Neuronal stem cell (in vitro differentiated cells): Measurements from ENCODE around the gene IGFL4.

Experiments
- DNase-seq: peaks from one replicate; pipeline ENCODE4 v3.0.0-alpha.2; 2013; ENCODE audit warnings: low spot score
- H2AFZ ChIP-seq: one replicate; pipeline ENCODE4 v1.6.1; 2013; ENCODE audit warnings: mild to moderate bottlenecking, low read length, inconsistent platforms
- H2AK5ac ChIP-seq: 2 replicates; pipeline ENCODE4 v1.6.1; 2013; ENCODE audit warnings: low read depth, mild to moderate bottlenecking, inconsistent platforms, low read length, moderate library complexity, mixed read lengths
- H2BK120ac ChIP-seq: 2 replicates; pipeline ENCODE4 v1.6.1; 2013; ENCODE audit warnings: low read depth, mild to moderate bottlenecking, inconsistent platforms, low read length, moderate library complexity, mixed read lengths
- H2BK12ac ChIP-seq: one replicate; pipeline ENCODE4 v1.6.1; 2013; ENCODE audit warnings: low read length, inconsistent platforms
- H2BK15ac ChIP-seq: 2 replicates; pipeline ENCODE4 v1.6.1; 2013; ENCODE audit warnings: mild to moderate bottlenecking, low read length, inconsistent platforms, mixed read lengths
- H2BK5ac ChIP-seq: one replicate; pipeline ENCODE4 v1.6.1; 2013; ENCODE audit warnings: inconsistent platforms, mild to moderate bottlenecking, low read length, moderate library complexity
- H3K14ac ChIP-seq: one replicate; pipeline ENCODE4 v1.6.1; 2013; ENCODE audit warnings: low read length, inconsistent platforms
- H3K18ac ChIP-seq: 2 replicates; pipeline ENCODE4 v1.6.1; 2013; ENCODE audit warnings: low read length, inconsistent platforms
- H3K23ac ChIP-seq: 2 replicates; pipeline ENCODE4 v1.6.1; 2013; ENCODE audit warnings: low read depth, mild to moderate bottlenecking, mixed read lengths, low read length, inconsistent platforms; ENCODE audit not compliant: poor library complexity
- H3K27ac ChIP-seq: replicated peaks from 3 replicates; pipeline ENCODE4 v1.5.1; 2013; ENCODE audit warnings: low read length, inconsistent platforms
- H3K27me3 ChIP-seq, 3 experiments: 2 replicates each; pipeline ENCODE4 v1.6.1; 2013; ENCODE audit warnings: low read length in 3 of 3, mild to moderate bottlenecking in 2 of 3, inconsistent platforms in 1 of 3, low read depth in 1 of 3, mixed read lengths in 1 of 3, moderate library complexity in 1 of 3; ENCODE audit not compliant: control insufficient read depth in 3 of 3, insufficient read depth in 3 of 3
- H3K36me3 ChIP-seq, 2 donors: replicated peaks in 1 of 2; 2 replicates each; pipeline ENCODE4 v1.6.1; 2013; ENCODE audit warnings: low read length in 2 of 2; ENCODE audit not compliant: control insufficient read depth in 2 of 2, insufficient read depth in 2 of 2
- H3K4ac ChIP-seq: 2 replicates; pipeline ENCODE4 v1.6.1; 2013; ENCODE audit warnings: inconsistent platforms, mild to moderate bottlenecking, low read length, moderate library complexity
- H3K4me1 ChIP-seq, 2 donors: 1 replicate in 1 of 2; 2 replicates in 1 of 2; pipeline ENCODE4 v1.6.1; 2013; ENCODE audit warnings: low read length in 2 of 2, low read depth in 1 of 2; ENCODE audit not compliant: control insufficient read depth in 2 of 2, insufficient read depth in 1 of 2
- H3K4me2 ChIP-seq: one replicate; pipeline ENCODE4 v1.6.1; 2013; ENCODE audit warnings: mild to moderate bottlenecking, low read length, inconsistent platforms; ENCODE audit not compliant: insufficient read depth, poor library complexity, severe bottlenecking
- H3K4me3 ChIP-seq, 2 donors: 2 replicates each; pipeline ENCODE4 v1.5.1; 2013; ENCODE audit warnings: low read length in 2 of 2, mild to moderate bottlenecking in 2 of 2, inconsistent platforms in 1 of 2, moderate library complexity in 1 of 2
- H3K79me1 ChIP-seq: one replicate; pipeline ENCODE4 v1.6.1; 2013; ENCODE audit warnings: low read depth, mild to moderate bottlenecking, inconsistent platforms, low read length, moderate library complexity
- H3K9ac ChIP-seq: one replicate; pipeline ENCODE4 v1.6.1; 2013; ENCODE audit warnings: mild to moderate bottlenecking, low read depth, low read length, inconsistent platforms; ENCODE audit not compliant: poor library complexity
- H3K9me3 ChIP-seq, 2 donors: replicated peaks in 1 of 2; 2 replicates each; pipeline versions ENCODE3 to v1.6.1; 2013; ENCODE audit warnings: low read length in 2 of 2, mild to moderate bottlenecking in 2 of 2, inconsistent platforms in 1 of 2, low read depth in 1 of 2, mixed read lengths in 1 of 2, moderate library complexity in 1 of 2; ENCODE audit not compliant: control insufficient read depth in 2 of 2, insufficient read depth in 1 of 2
- H4K8ac ChIP-seq: one replicate; pipeline ENCODE4 v1.6.1; 2013; ENCODE audit warnings: low read depth, mild to moderate bottlenecking, inconsistent platforms, low read length, moderate library complexity
- H4K91ac ChIP-seq: one replicate; pipeline ENCODE4 v1.6.1; 2013; ENCODE audit warnings: low read length, low read depth, mild to moderate bottlenecking, inconsistent platforms; ENCODE audit not compliant: poor library complexity
- WGBS, 2 donors: extraction: QIAGEN DNeasy Blood & Tissue Kit; methylation state at CpG; one replicate each; pipeline ENCODE4 v1.1.7; 2013; ENCODE audit warnings: missing lambda C conversion rate in 2 of 2, mixed read lengths in 1 of 2; ENCODE audit not compliant: insufficient read length in 2 of 2, insufficient replicate concordance in 1 of 2; ENCODE audit errors: extremely low coverage in 2 of 2; 5-methylcytosine and 5-hydroxymethylcytosine counted together
- small RNA-seq: library from polyadenylated mRNA; stranded (forward); fragments of <200 nt; extraction: miRNeasy Mini kit (QIAGEN cat#:217004); gene quantifications from one replicate; pipeline ENCODE3, GENCODE V24; 2013; ENCODE audit not compliant: insufficient read depth

IGFL4 gene

DNA sequence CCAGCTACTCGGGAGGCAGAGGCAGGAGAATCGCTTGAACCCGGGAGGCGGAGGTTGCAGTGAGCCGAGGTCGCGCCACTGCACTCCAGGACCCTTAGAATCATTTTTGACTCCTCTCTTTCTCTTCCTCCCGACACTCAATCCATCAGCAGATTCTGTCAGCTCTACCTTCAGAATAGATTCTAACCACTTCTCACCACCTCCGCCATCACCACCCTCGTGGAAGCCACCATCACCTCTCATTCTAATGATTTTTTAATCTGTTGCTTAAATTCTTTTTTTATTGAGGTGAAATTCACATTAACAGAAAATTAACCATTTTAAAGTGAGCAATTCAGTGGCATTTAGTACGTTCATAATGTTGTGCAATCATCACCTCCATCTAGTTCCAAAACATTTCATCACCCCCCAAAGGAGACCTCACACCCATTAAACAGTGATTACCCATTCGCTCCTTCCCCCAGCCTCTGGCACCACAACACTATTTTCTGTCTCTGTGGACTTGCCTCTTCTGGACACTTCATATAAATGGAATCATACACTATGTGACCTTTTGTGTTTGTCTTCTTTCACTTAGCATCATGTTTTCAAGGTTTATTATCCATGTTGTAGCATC lies 50.6 kb downstream of the IGFL4 start:
- Histone ChIP-seq H2BK120ac (no peak overlapping the region), H3K4me3 (no peak overlapping the region), H3K4me2 (no peak overlapping the region), H3K4ac (no peak overlapping the region), H2BK15ac (no peak overlapping the region), H2AK5ac (no peak overlapping the region), H2BK12ac (no peak overlapping the region), H3K4me1 (no peaks in the 10 kb centered on the region), H3K9ac (no peak overlapping the region), H3K23ac (no peak overlapping the region), H2AFZ (no peak overlapping the region), H4K91ac (no peak overlapping the region), H3K14ac (no peak overlapping the region), H3K27me3 (no peaks in the 10 kb centered on the region), H3K36me3 (no peaks in the 10 kb centered on the region), H2BK5ac (no peak overlapping the region), H3K27ac (no peak overlapping the region), H3K79me1 (no peaks in the 10 kb centered on the region), H4K8ac (no peak overlapping the region), H3K9me3 (no peaks in the 10 kb centered on the region), H3K18ac (no peak overlapping the region)
- DNase-seq = no peak
- WGBS, 2 donors = no CpG with 5 or more reads among the region's 12 CpGs

Small RNAs within 50 kb of the gene (small RNA-seq; reads per million reads assigned to genes)
- 5,622 reads per million, percentile 100 among the genes with 10 or more reads in this experiment for gene MIR769
